GM12865 (cell line): Measurements from ENCODE around the gene DSCAM.

Experiments used
- DNase-seq: peaks from one replicate; pipeline ENCODE4 v3.0.0; 2010; ENCODE audit warnings: low read depth
- H3K4me3 ChIP-seq: 2 replicates; pipeline ENCODE4 v1.5.1; 2011; ENCODE audit warnings: mild to moderate bottlenecking, low read depth, low read length, control low read depth
- CTCF ChIP-seq: IDR thresholded peaks from 2 replicates; pipeline ENCODE4 v1.5.1; 2011; ENCODE audit warnings: low read length, control low read depth, low read depth, inconsistent platforms; ENCODE audit not compliant: insufficient read depth; ENCODE audit errors: missing control alignments

DSCAM gene

GRCh38 chr21:40463176-40463575, 383.8 kb downstream of the DSCAM start:
- no peak for DNase-seq
- no peak for TF ChIP-seq CTCF
- H3K4me3 ChIP-seq, result no peak overlapping the region

GRCh38 chr21:40461008-40461407, 385.9 kb downstream of the DSCAM start:
- TF ChIP-seq CTCF, result no peak
- H3K4me3 ChIP-seq, result no peak overlapping the region
- no peak for DNase-seq

GRCh38 chr21:40457741-40458140, 389.2 kb downstream of the DSCAM start:
- DNase-seq, result no peak
- no peak overlapping the region for H3K4me3 ChIP-seq
- TF ChIP-seq CTCF, result no peak

- no peak overlapping the region for H3K4me3 ChIP-seq
- no peak for DNase-seq
- no peak for TF ChIP-seq CTCF
Observed at GRCh38 chr21:40454057-40454456, 392.9 kb downstream of the DSCAM start.

DNA sequence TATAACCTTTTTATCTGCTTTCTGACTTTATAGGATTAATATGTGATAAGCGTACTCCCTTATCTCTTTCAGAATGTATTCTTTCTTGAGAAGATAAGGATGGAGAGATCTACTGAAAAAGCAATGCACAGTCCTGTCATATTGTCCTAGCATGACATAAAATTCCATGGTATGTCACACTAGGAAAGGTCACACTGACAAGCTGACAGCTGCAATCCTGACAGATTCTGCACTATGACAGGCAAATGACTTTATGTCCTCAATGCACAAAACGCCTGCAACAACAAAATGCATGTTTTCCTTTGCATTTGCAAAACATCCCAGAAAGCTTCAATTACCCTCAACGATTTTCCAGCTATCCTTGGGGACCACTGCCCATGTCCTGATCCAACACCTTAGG, 393.8 kb downstream of the DSCAM start:
- H3K4me3 ChIP-seq, result no peak overlapping the region
- TF ChIP-seq CTCF, result no peak
- DNase-seq, result no peak

DNA sequence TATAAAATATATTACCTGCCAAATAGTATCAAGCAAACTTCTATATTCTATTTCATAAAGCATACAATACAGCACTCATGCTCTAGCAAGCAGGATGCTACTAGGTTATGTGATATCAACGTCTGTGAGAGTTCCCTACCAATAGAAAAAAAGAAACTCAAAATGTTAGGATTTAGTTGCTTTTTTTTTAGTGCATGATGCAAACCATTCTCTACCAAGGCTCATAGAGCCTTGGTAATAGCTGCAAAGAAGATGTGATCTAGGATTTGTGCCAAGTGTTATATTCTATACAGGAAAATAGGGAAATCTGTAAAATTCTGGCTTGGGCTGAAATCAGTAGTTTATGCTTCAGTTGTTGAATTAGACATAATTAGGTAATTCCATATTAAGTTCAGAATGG, 394.4 kb downstream of the DSCAM start:
- TF ChIP-seq CTCF, result no peak

DNA sequence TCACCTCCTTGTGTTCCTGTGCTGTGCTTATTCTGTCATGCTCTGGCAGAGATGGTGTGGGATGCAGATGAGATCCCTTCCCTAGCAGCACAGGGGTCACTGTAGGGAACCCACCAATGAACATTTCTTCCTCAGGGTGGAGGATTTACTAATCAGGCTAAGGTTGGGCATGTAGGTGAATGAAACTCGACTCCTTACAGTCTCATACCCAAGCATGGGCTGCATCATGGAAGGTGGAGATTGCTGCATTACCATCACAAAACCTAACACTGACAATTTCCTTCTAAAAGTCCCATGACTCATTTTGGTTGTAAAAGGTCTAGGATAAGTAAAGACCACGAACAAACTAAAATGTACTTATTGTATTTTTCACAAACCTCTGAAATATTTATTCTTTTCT, 399.9 kb downstream of the DSCAM start:
- no peak for DNase-seq
- no peak for TF ChIP-seq CTCF
- H3K4me3 ChIP-seq, result no peak overlapping the region

More for the DNA sequence above, 394.4 kb downstream of the DSCAM start:
- no peak overlapping the region for H3K4me3 ChIP-seq
- DNase-seq, result no peak
